ENCODE data around the gene POLR2M. TPM values are rescaled to one million over a fixed set of nuclear protein-coding genes. Genes with fewer than 3 reads are reported as not detected.

The POLR2M gene
- total and polyA plus RNA-seq, 10 of the 15 experiments (the other 5 are each of a cell fraction or from before 2014, with no cell fraction given): 5.8 to 364 (median 23.7) TPM

DNA sequence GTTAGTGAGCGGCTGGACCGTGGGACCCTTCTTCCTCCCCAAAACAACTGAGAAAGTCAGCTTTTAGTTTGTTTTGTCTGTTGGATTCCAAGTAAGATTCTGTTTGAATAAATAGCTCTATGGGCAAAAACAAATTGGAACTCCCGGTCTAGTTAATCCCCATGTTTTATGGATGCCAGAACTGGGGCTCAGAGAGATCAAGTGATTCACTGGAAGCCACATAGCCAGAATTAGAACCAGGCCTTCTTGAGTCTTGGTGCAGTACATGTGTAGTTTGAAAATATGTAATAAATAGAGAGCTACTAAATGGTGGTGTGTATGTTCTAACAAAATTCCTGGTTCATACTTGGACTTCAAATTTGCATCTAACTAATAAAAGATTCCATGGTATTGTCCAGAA, 29.3 kb upstream of the POLR2M start:
- in situ Hi-C loops (cut with MboI): no loop called here
- CTCF ChIA-PET: interaction anchor here (1.2 kb wide), 1 partner anchor 9 kb away, joined by 3 read pairs; no protein-coding TSS in a partner anchor
- no peaks in the 10 kb centered on the region for H4K20me1 ChIP-seq (ENCODE audit: control insufficient read depth, insufficient read depth)
- H3K9me3 ChIP-seq (replicated peaks; ENCODE audit: control insufficient read depth, insufficient read depth, low read length): no peaks in the 10 kb centered on the region
- POLR2A ChIA-PET: no interaction called here
- no peak for ATAC-seq
- SMC1A ChIA-PET (ENCODE audit: uncharacterized antibody, unreplicated experiment): interaction anchor here (0.6 to 0.7 kb wide), 2 partner anchors 14 to 60 kb away, joined by 3 read pairs; no protein-coding TSS in a partner anchor
- RAD21 ChIA-PET (ENCODE audit: unreplicated experiment): interaction anchor here (0.6 kb wide), 1 partner anchor 22 kb away, joined by 3 read pairs; no protein-coding TSS in a partner anchor
- H3K27ac ChIP-seq (ENCODE audit: control insufficient read depth, insufficient read depth): no peak overlapping the region
- TF ChIP-seq NFXL1 (IDR thresholded peaks at IDR 0.05; ENCODE audit: borderline replicate concordance): no peak
- no peak for TF ChIP-seq RFX5 (IDR thresholded peaks at IDR 0.05; ENCODE audit: low read depth, low read length)
- no peak for TF ChIP-seq NRF1 (conservative IDR thresholded peaks at IDR 0.05; ENCODE audit: low read depth, low read length)
- TF ChIP-seq, protein P1, sequence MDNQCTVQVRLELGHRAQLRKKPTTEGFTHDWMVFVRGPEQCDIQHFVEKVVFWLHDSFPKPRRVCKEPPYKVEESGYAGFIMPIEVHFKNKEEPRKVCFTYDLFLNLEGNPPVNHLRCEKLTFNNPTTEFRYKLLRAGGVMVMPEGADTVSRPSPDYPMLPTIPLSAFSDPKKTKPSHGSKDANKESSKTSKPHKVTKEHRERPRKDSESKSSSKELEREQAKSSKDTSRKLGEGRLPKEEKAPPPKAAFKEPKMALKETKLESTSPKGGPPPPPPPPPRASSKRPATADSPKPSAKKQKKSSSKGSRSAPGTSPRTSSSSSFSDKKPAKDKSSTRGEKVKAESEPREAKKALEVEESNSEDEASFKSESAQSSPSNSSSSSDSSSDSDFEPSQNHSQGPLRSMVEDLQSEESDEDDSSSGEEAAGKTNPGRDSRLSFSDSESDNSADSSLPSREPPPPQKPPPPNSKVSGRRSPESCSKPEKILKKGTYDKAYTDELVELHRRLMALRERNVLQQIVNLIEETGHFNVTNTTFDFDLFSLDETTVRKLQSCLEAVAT (IDR thresholded peaks at IDR 0.05): no peak
- no peak for TF ChIP-seq ZBTB11 (CRISPR knock-in tag; IDR thresholded peaks at IDR 0.05)
- TF ChIP-seq HDAC2 (IDR thresholded peaks at IDR 0.05): no peak
- no peak for TF ChIP-seq SIN3A (IDR thresholded peaks at IDR 0.05; ENCODE audit: low read depth, low read length)
- TF ChIP-seq MTA2 (IDR thresholded peaks at IDR 0.05; ENCODE audit: low read depth): no peak
- no peak for TF ChIP-seq PBX3 (IDR thresholded peaks at IDR 0.05; ENCODE audit: insufficient replicate concordance, low read depth, low read length)
- TF ChIP-seq, protein P2, sequence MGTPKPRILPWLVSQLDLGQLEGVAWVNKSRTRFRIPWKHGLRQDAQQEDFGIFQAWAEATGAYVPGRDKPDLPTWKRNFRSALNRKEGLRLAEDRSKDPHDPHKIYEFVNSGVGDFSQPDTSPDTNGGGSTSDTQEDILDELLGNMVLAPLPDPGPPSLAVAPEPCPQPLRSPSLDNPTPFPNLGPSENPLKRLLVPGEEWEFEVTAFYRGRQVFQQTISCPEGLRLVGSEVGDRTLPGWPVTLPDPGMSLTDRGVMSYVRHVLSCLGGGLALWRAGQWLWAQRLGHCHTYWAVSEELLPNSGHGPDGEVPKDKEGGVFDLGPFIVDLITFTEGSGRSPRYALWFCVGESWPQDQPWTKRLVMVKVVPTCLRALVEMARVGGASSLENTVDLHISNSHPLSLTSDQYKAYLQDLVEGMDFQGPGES (IDR thresholded peaks at IDR 0.05): no peak
- TF ChIP-seq YY1 (IDR thresholded peaks at IDR 0.05; ENCODE audit: low read depth, low read length): no peak
- TF ChIP-seq RUNX3 (IDR thresholded peaks at IDR 0.05; ENCODE audit: low read length): no peak
- TF ChIP-seq IRF4 (IDR thresholded peaks at IDR 0.05; ENCODE audit: low read depth, low read length): no peak
- no peak for TF ChIP-seq CBX5 (IDR thresholded peaks at IDR 0.05; ENCODE audit: low read depth)
- no peak for TF ChIP-seq POU2F2 (IDR thresholded peaks at IDR 0.05; ENCODE audit: borderline replicate concordance, low read depth, low read length)
- TF ChIP-seq SRF (IDR thresholded peaks at IDR 0.05; ENCODE audit: low read depth in 2 of 2, low read length in 2 of 2): no peak
- TF ChIP-seq TCF12 (IDR thresholded peaks at IDR 0.05; ENCODE audit: low read depth, low read length): no peak
- TF ChIP-seq RAD21 (IDR thresholded peaks at IDR 0.05; ENCODE audit: insufficient read depth, low read depth, low read length): no peak
- no peak for TF ChIP-seq FOXK2 (IDR thresholded peaks at IDR 0.05)
- no peak for TF ChIP-seq ASH2L (IDR thresholded peaks at IDR 0.05; ENCODE audit: borderline replicate concordance, low read depth)
- H2AFZ ChIP-seq (ENCODE audit: control insufficient read depth, low read depth, low read length): no peak overlapping the region
- H3K27me3 ChIP-seq (replicated peaks in 1 of 2; ENCODE audit: control insufficient read depth in 2 of 2, insufficient read depth in 2 of 2, low read length in 1 of 2): no peaks in the 10 kb centered on the region; a peak in 2 of 4 replicates
- no TSS peak for BruUV-seq (replicated peaks)
- H3K79me2 ChIP-seq (ENCODE audit: control insufficient read depth, insufficient read depth, low read length): no peaks in the 10 kb centered on the region
- H3K4me1 ChIP-seq (ENCODE audit: control insufficient read depth, insufficient read depth, low read length): no peaks in the 10 kb centered on the region
- no peak overlapping the region for H3K4me2 ChIP-seq (ENCODE audit: control insufficient read depth, insufficient read depth)
- H3K4me3 ChIP-seq: no peak overlapping the region
- FAIRE-seq: no peak
- DNase-seq (ENCODE audit: low read depth, low spot score): no peak
- no peak overlapping the region for H3K9ac ChIP-seq (ENCODE audit: control insufficient read depth, insufficient read depth, low read length)
- WGBS (ENCODE audit: insufficient coverage, insufficient replicate concordance, low lambda C conversion rate, missing lambda C conversion rate): 72% methylated on average over 3 of the region's 3 CpGs
- H3K36me3 ChIP-seq (ENCODE audit: control insufficient read depth in 2 of 2, insufficient read depth in 2 of 2, low read length in 1 of 2): no peaks in the 10 kb centered on the region
- intact Hi-C loops (cut with micrococcal nuclease; ENCODE audit: unreplicated experiment): no loop called here
